ENCODE measurements around the gene NDRG4.

DNA sequence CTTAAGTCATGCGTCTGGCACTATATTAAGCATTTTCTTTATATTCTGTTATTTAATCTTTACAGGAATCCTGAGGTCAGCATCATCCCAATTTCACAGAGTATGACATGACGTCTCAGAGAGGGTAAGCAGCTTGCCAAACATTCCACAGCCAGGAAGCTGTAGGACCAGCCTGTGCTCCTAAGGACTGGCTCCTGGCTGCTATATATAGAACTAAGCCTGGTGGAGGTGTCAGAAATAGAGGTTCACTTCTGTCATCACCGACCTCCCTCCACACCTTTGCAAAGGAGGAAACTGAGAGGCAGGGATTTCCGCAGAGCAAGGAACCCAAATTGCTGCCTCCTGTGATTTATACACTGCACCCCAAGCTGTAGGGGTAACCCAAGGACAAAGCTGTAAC lies 37.9 kb upstream of the NDRG4 start:
- TF ChIP-seq, protein P1, sequence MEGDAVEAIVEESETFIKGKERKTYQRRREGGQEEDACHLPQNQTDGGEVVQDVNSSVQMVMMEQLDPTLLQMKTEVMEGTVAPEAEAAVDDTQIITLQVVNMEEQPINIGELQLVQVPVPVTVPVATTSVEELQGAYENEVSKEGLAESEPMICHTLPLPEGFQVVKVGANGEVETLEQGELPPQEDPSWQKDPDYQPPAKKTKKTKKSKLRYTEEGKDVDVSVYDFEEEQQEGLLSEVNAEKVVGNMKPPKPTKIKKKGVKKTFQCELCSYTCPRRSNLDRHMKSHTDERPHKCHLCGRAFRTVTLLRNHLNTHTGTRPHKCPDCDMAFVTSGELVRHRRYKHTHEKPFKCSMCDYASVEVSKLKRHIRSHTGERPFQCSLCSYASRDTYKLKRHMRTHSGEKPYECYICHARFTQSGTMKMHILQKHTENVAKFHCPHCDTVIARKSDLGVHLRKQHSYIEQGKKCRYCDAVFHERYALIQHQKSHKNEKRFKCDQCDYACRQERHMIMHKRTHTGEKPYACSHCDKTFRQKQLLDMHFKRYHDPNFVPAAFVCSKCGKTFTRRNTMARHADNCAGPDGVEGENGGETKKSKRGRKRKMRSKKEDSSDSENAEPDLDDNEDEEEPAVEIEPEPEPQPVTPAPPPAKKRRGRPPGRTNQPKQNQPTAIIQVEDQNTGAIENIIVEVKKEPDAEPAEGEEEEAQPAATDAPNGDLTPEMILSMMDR (IDR thresholded peaks at IDR 0.05): no peak
- TF ChIP-seq POLR2A (IDR thresholded peaks at IDR 0.05) (no peak), POLR2AphosphoS5 (IDR thresholded peaks at IDR 0.05; ENCODE audit: insufficient read depth in 1 of 2, low read depth in 1 of 2) (no peak)

All from vagina (tissue), 2 donors.